ENCODE measurements around the gene LTBP2. TPM values are rescaled to one million over a fixed set of nuclear protein-coding genes. Genes with fewer than 3 reads are reported as not detected.
"Not testable (repeated sequence)": the region's sequence is repeated elsewhere in the genome, so short reads cannot be mapped to it uniquely, and the experiment has no call there.

LTBP2 gene
- polyA plus RNA-seq, 10 donors, result 6.2 to 17.5 (median 10.2) TPM

- no peak for DNase-seq
Observed at GRCh38 chr14:74457565-74457895, 154.5 kb downstream of the LTBP2 start.

GRCh38 chr14:74456684-74457564, 155.1 kb downstream of the LTBP2 start:
- DNase-seq, result no peak

- DNase-seq, result not testable (repeated sequence)
Observed at GRCh38 chr14:74454397-74454796, 157.6 kb downstream of the LTBP2 start.

Other genes starting within 250 kb of the LTBP2 start
- under 1 TPM in 3 of 10 donors, not detected in 7; 0.13 to 0.29 (median 0.16) TPM for gene SYNDIG1L, start 186.0 kb downstream of the LTBP2 start, polyA plus RNA-seq (ENCODE audit: insufficient read length in 10 of 10)
- gene NPC2, start 118.9 kb downstream of the LTBP2 start, polyA plus RNA-seq (ENCODE audit: insufficient read length in 10 of 10), result 100 to 1,000 TPM in 5 of 10 donors, 10 to 100 TPM in 5; 86.3 to 129 (median 101) TPM
- 10 to 100 TPM; 22.7 to 27.8 (median 25.1) TPM for gene ISCA2, start 118.5 kb downstream of the LTBP2 start, polyA plus RNA-seq (ENCODE audit: insufficient read length in 10 of 10)
- 10 to 100 TPM; 17.7 to 23.3 (median 20.6) TPM for gene AREL1, start 100.8 kb upstream of the LTBP2 start, polyA plus RNA-seq (ENCODE audit: insufficient read length in 10 of 10)
- 10 to 100 TPM; 35.2 to 50.5 (median 40.1) TPM for gene FCF1, start 100.9 kb upstream of the LTBP2 start, polyA plus RNA-seq (ENCODE audit: insufficient read length in 10 of 10)
- gene YLPM1, start 151.1 kb upstream of the LTBP2 start, polyA plus RNA-seq (ENCODE audit: insufficient read length in 10 of 10), result 10 to 100 TPM; 39.8 to 61.3 (median 54.1) TPM

Data from muscle of back (tissue), 11 donors.